ENCODE data around the gene AGAP4.
"Not testable (repeated sequence)": the region's sequence is repeated elsewhere in the genome, so short reads cannot be mapped to it uniquely, and the experiment has no call there.

Gene AGAP4

GRCh38 chr10:45790694-45791426 is 56.4 kb downstream of the AGAP4 start:
- in situ Hi-C loops (cut with MboI; ENCODE audit: low sequenced_read_pairs) = not testable (repeated sequence)

GRCh38 chr10:45789991-45790390 is 57.3 kb downstream of the AGAP4 start:
- in situ Hi-C loops (cut with MboI; ENCODE audit: low sequenced_read_pairs) = not testable (repeated sequence)

- in situ Hi-C loops (cut with MboI; ENCODE audit: low sequenced_read_pairs) = not testable (repeated sequence)
Observed at GRCh38 chr10:45787212-45787741, 60.0 kb downstream of the AGAP4 start.

- in situ Hi-C loops (cut with MboI; ENCODE audit: low sequenced_read_pairs) = not testable (repeated sequence)
Observed at GRCh38 chr10:45786217-45786616, 61.1 kb downstream of the AGAP4 start.

All from hTERT RPE-1 (cell line).